Psoas muscle (tissue), 8 donors: ENCODE data around the gene BICC1. TPM values are rescaled to one million over a fixed set of nuclear protein-coding genes. Genes with fewer than 3 reads are reported as not detected.

Source experiments
- ATAC-seq, 4 donors: fragments of 200-7000 bp; cut with Tn5 transposase; one replicate each; pipeline ENCODE4 v1.9.1; 2020; ENCODE audit warnings: moderate library complexity in 3 of 4, mild to moderate bottlenecking in 2 of 4
- DNase-seq, 2 donors: peaks; one replicate each; pipeline ENCODE4 v3.0.0-alpha.2; 2020
- H3K27ac ChIP-seq: fragments of 200-600 bp; one replicate; pipeline ENCODE4 v1.8.0; 2022
- H3K27me3 ChIP-seq, 3 donors: fragments of 200-600 bp in 1 of 3; one replicate each; pipeline versions ENCODE4 v1.6.1 to v1.8.0; 2013 to 2022; ENCODE audit warnings: low read length in 2 of 3, mild to moderate bottlenecking in 2 of 3, moderate library complexity in 1 of 3; ENCODE audit not compliant: insufficient read depth in 3 of 3
- H3K36me3 ChIP-seq, 2 donors: fragments of 200-600 bp in 1 of 2; one replicate each; pipeline versions ENCODE4 v1.6.1 to v1.8.0; 2013 to 2022; ENCODE audit warnings: low read depth in 1 of 2, mild to moderate bottlenecking in 1 of 2, moderate library complexity in 1 of 2; ENCODE audit not compliant: insufficient read depth in 1 of 2
- H3K4me1 ChIP-seq: fragments of 200-600 bp; one replicate; pipeline ENCODE4 v1.8.0; 2022
- H3K4me3 ChIP-seq: fragments of 200-600 bp; one replicate; pipeline ENCODE4 v1.8.0; 2022; ENCODE audit warnings: mild to moderate bottlenecking
- H3K9me3 ChIP-seq: fragments of 200-600 bp; one replicate; pipeline ENCODE4 v1.8.0; 2022
- CTCF ChIP-seq: fragments of 200-600 bp; IDR thresholded peaks from one replicate; pipeline ENCODE4 v1.8.0; 2022; ENCODE audit warnings: antibody characterized with exemption
- WGBS, 3 donors: extraction: QIAGEN DNeasy Blood & Tissue Kit; methylation state at CpG; one replicate each; pipeline versions ENCODE4 v1.1.6 to v1.1.7; 2013; 5-methylcytosine and 5-hydroxymethylcytosine counted together
- intact Hi-C, 2 donors: fragments of 100-400 bp; cut with DNase I; formaldehyde crosslinking; loops; one replicate each; pipeline versions ENCODE4 v1.11.0 to v1.14.2; 2022
- polyA plus RNA-seq, 3 donors: library from polyadenylated mRNA; stranded (reverse); fragments of 200-250 nt; gene quantifications; one replicate each; pipeline ENCODE4 v1.2.3, GENCODE V29; 2013
- total RNA-seq, 4 donors: library from RNA; stranded (reverse); fragmentation: NEBNext Ultra II Directional in 2 of 4; extraction: Animal tissue kit (Norgen Biotek cat#: 25700) in 2 of 4; gene quantifications; one replicate each; pipeline versions ENCODE4 v1.2.1 to v1.2.4, GENCODE V29; 2021 to 2023
- donor health status: healthy with polysubstance abuse.
- donor health status: DM: no; HTN: no; CAD: no; lungs with moderate emphysema.
- donor health status: Bipolar disorder and iron deficiency.
- donor health status: healthy.
- donor health status: DM: yes; HTN: yes; CAD: no.
- donor health status: DM: no; HTN: no; CAD: no.
- donor health status: DM: no; HTN: no; CAD: no.
- donor health status: DM: yes; HTN: yes; CAD: no.

BICC1 gene
- total and polyA plus RNA-seq, 7 donors, result 4.7 to 13.2 (median 6.9) TPM

GRCh38 chr10:58817201-58817846 lies 304.7 kb downstream of the BICC1 start:
- H3K4me1 ChIP-seq, result no peaks in the 10 kb centered on the region
- TF ChIP-seq CTCF, result no peak
- no peak for ATAC-seq
- H3K9me3 ChIP-seq, result no peaks in the 10 kb centered on the region
- WGBS, 3 donors, result 38 to 48% (median 39%) methylated on average over 2 of the region's 2 CpGs
- H3K4me3 ChIP-seq, result no peak overlapping the region
- no peak for DNase-seq
- peaks cover 0 to 14% of the 10 kb centered on the region in 2 donors for H3K36me3 ChIP-seq
- intact Hi-C loops, result no loop called here
- no peak overlapping the region for H3K27ac ChIP-seq
- H3K27me3 ChIP-seq, result no peaks in the 10 kb centered on the region

- H3K27me3 ChIP-seq, result no peaks in the 10 kb centered on the region
- intact Hi-C loops, result no loop called here
- H3K4me1 ChIP-seq, result no peaks in the 10 kb centered on the region
- no peak for ATAC-seq
- no peak for TF ChIP-seq CTCF
- 49 to 66% (median 60%) methylated on average over 1 of the region's 1 CpG for WGBS, 3 donors
- no peak for DNase-seq
- no peaks in the 10 kb centered on the region for H3K9me3 ChIP-seq
- no peak overlapping the region for H3K4me3 ChIP-seq
- H3K27ac ChIP-seq, result no peak overlapping the region
- H3K36me3 ChIP-seq, result peaks cover 0 to 10% of the 10 kb centered on the region in 2 donors
These were observed 306.2 kb downstream of the BICC1 start for GRCh38 chr10:58818900-58819299.

GRCh38 chr10:58820386-58820785 lies 307.7 kb downstream of the BICC1 start:
- Histone ChIP-seq H3K4me3 (no peak overlapping the region), H3K9me3 (no peaks in the 10 kb centered on the region), H3K27me3 (no peaks in the 10 kb centered on the region), H3K4me1 (no peaks in the 10 kb centered on the region), H3K36me3 (peaks cover 0 to 3% of the 10 kb centered on the region in 2 donors), H3K27ac (no peak overlapping the region)
- TF ChIP-seq CTCF, result no peak
- ATAC-seq, result no peak
- DNase-seq, result no peak
- 86 to 97% (median 92%) methylated on average over 1 of the region's 1 CpG for WGBS, 3 donors
- intact Hi-C loops, result no loop called here

GRCh38 chr10:58820861-58821751 lies 308.4 kb downstream of the BICC1 start:
- H3K36me3 ChIP-seq, result no peaks in the 10 kb centered on the region
- 53 to 62% (median 53%) methylated on average over 7 of the region's 7 CpGs for WGBS, 3 donors
- intact Hi-C loops, result no loop called here
- no peak for DNase-seq
- H3K4me1 ChIP-seq, result no peaks in the 10 kb centered on the region
- peak overlapping the region; percentile 3 for H3K27ac ChIP-seq
- no peak for TF ChIP-seq CTCF
- H3K9me3 ChIP-seq, result no peaks in the 10 kb centered on the region
- no peaks in the 10 kb centered on the region for H3K27me3 ChIP-seq
- no peak overlapping the region for H3K4me3 ChIP-seq
- no peak for ATAC-seq
